NT2/D1 (cell line): Measurements from ENCODE around the gene DOP1B.
"Not testable (repeated sequence)": the region's sequence is repeated elsewhere in the genome, so short reads cannot be mapped to it uniquely, and the experiment has no call there.

Experiments
- SUZ12 ChIP-seq: IDR thresholded peaks from 2 replicates; pipeline ENCODE4 v1.6.1; 2011; ENCODE audit not compliant: insufficient read length, insufficient read depth; ENCODE audit errors: extremely low read depth
- YY1 ChIP-seq: IDR thresholded peaks from 2 replicates; pipeline ENCODE4 v1.6.1; 2011; ENCODE audit not compliant: insufficient read length, insufficient read depth
- ZNF274 ChIP-seq: IDR thresholded peaks from 2 replicates; pipeline ENCODE4 v1.6.1; 2011; ENCODE audit warnings: mild to moderate bottlenecking, low read depth, low read length

DNA sequence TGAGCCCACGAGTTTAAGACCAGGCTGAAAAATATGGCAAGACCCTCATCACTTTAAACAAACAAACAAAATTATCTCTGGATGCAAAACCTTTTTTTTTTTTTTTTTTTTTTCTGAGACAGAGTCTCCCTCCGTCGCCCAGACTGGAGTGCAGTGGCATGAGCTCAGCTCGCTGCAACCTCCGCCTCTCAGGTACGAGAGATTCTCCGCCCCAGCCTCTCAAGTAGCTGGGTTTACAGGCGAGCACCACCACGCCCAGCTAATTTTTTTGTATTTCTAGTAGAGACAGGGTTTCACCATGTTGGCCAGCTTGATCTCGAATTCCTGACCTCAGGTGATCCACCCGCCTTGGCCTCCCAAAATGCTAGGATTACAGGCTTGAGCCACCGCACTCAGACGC is 16.8 kb upstream of the DOP1B start:
- not testable (repeated sequence) for TF ChIP-seq ZNF274, YY1, SUZ12
